Endothelial cell of coronary artery (primary cell): Measurements from ENCODE around the gene HOXB7. TPM values are rescaled to one million over a fixed set of nuclear protein-coding genes. Genes with fewer than 3 reads are reported as not detected.

Source experiments
- total RNA-seq: library from RNA; depleted of rRNA; stranded (reverse); fragments of >200 nt; gene quantifications from 2 replicates; pipeline ENCODE4 v1.2.3, GENCODE V29; 2014

The HOXB7 gene
- total RNA-seq, result 0.90 and 2.2 TPM in 2 replicates

GRCh38 chr17:48610282-48611211, at the start of gene HOXB7:
Gene HOXB7 (minus strand): TSS chr17:48611017. CDS start chr17:48610918, 99 bp downstream.

GRCh38 chr17:48626245-48627117, 15.7 kb upstream of the HOXB7 start, which contains the start of gene HOXB9:
Gene HOXB9 (minus strand): TSS chr17:48626358. CDS start chr17:48626269, 89 bp downstream.

GRCh38 chr17:48615047-48615962, 4.5 kb upstream of the HOXB7 start, which contains the start of gene HOXB8:
Gene HOXB8 (minus strand): TSS chr17:48615292. CDS start chr17:48614704, 588 bp downstream.

GRCh38 chr17:48604770-48605329, 6.0 kb downstream of the HOXB7 start, which contains the start of gene HOXB6:
Gene HOXB6 (minus strand): TSS chr17:48604986. CDS start chr17:48598150, 6,836 bp downstream.

DNA sequence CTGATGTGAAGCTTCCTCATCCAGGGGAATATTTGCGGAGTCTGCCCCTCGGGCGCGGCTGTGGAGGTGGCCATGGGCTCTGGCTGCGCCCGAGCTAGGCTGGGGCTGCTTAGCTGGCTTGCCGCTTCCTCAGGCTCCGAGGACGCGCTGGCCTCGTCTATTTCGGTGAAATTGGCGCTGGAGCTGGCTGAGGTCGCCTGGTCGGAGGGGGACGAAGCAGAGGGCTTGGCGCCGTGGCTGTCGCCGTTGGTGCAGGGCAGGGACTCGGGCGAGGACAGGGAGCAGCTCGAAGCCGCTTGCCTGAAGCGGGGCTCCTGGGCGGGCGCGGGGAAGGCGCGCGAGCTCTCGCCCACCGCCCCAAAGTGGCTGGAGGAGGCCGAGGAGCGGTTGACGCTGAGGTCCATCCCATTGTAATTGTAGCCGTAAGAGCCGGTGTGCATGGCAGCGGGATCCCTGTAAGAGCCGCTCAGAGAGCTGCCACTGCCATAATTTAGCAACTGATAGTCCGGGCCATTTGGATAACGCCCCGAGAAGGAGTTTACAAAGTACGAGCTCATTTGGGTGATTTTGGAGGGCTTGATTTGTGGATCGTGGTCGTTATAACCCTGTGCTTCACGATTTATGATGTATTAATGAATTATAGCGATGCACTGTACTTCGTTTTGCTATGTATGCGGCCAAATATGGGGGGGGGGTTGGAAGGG, 17.5 kb downstream of the HOXB7 start, which contains the start of gene HOXB5:
Gene HOXB5, minus strand, starts transcription at position 654 of the 704 bp plus-strand sequence. Its CDS starts 97 bp downstream, at position 557.

DNA sequence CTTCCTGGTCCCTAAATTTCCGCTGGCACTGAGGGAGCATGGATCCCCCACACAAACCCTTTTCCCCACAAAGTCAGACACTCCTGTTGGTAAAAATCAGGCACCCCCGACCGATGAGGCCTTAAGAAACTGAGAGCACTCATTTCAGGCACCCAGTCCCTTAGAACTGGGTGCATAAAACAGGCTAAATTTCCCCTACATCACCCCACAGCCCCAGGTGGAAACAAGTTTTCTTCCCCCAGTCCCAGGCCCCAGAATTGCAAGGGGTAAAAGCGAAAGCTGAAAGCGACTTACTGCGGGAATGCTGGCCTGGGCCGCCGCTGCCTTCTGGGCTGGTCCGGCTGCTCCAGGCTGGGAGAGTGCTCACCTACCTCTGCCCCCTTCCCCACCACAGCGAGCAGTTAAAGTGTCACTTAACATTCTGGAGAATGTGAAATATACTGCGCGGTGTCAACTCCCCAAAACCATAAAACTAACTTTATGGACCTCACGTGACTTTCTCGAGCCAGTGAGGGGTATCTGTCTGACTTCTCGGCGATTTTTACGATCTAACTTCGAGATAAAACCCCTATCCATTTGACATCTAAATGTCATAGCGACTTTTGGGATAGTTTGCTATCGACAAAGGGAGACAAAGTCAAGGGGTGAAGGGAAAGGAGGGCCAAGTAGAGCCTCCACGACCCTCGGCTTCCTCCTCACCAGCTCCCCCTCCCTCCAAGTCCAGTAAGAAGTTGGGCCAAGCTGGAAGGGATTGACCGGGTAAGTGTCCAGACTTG, 20.8 kb downstream of the HOXB7 start, which contains the start of gene HOXB3:
Gene HOXB3, minus strand, starts transcription at position 411 of the 776 bp plus-strand sequence. CDS start 37,767 bp downstream, outside the sequence.

DNA sequence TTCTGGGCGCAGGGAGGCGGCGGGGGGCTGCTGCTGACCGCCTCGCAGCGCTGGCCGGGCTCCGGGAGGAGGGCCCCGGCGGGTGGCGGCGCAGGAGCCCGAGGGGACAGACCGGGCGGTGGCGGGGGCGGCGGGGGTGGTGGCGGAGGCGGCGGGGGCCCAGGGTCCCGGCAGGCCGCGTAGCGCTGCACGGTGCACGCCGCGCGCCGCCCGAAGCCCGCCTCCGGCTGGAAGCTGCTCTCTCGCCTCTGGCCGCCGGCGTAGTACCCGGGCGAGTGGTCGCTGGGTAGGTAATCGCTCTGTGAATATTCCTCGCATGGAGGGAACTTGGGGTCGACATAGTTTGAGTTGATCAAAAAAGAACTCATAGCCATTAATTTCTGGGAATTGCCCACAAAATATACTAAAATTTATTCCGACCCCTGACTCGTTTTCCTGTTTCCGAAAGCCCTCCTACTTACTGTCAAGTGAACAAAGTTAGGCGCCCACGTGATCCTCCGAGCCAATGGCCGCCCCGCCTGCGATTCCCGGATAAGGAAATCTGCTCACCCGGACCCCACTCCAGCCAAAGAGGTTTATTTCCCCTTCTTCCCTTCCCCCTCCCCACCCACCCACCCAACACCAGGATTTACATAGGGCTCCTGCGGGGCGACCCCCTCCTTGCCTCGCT, 32.7 kb downstream of the HOXB7 start, which contains the start of gene HOXB4:
Gene HOXB4, minus strand, starts transcription at position 405 of the 670 bp plus-strand sequence. Its CDS starts 31 bp downstream, at position 374.

Other genes with a start within 250 kb of the HOXB7 start
- gene SKAP1, start 180.8 kb downstream of the HOXB7 start, total RNA-seq, result not detected in 2 replicates
- not detected in 2 replicates for gene HOXB1, start 80.0 kb downstream of the HOXB7 start, total RNA-seq
- gene HOXB2, start 65.9 kb downstream of the HOXB7 start, total RNA-seq, result 4.3 and 4.8 TPM in 2 replicates
- 4.9 and 6.0 TPM in 2 replicates for gene HOXB4, start 32.7 kb downstream of the HOXB7 start, total RNA-seq
- 9.1 and 12.2 TPM in 2 replicates for gene HOXB3, start 20.8 kb downstream of the HOXB7 start, total RNA-seq
- gene HOXB5, start 17.2 kb downstream of the HOXB7 start, total RNA-seq, result 0.09 TPM in 2 replicates
- gene HOXB6, start 6.0 kb downstream of the HOXB7 start, total RNA-seq, result 1.3 and 2.8 TPM in 2 replicates
- not detected in 2 replicates for gene HOXB8, start 4.3 kb upstream of the HOXB7 start, total RNA-seq
- gene HOXB9, start 15.3 kb upstream of the HOXB7 start, total RNA-seq, result not detected in 2 replicates
- gene PRAC1, start 111.5 kb upstream of the HOXB7 start, total RNA-seq, result not detected in 2 replicates
- not detected in 2 replicates for gene PRAC2, start 112.2 kb upstream of the HOXB7 start, total RNA-seq
- not detected in 2 replicates for gene HOXB13, start 117.7 kb upstream of the HOXB7 start, total RNA-seq
- gene TTLL6, start 206.2 kb upstream of the HOXB7 start, total RNA-seq, result not detected in 2 replicates
- gene CALCOCO2, start 220.0 kb upstream of the HOXB7 start, total RNA-seq, result 25.5 and 51.8 TPM in 2 replicates